Neural progenitor cell (in vitro differentiated cells): ENCODE data around the gene CRTC2. TPM values are rescaled to one million over a fixed set of nuclear protein-coding genes. Genes with fewer than 3 reads are reported as not detected.

Source experiments
- DNase-seq: peaks from one replicate; pipeline ENCODE4 v3.0.0-alpha.2; 2016; ENCODE audit warnings: low spot score
- H2AFZ ChIP-seq: fragments of 200-600 bp; sonication (generic); replicated peaks from 2 replicates; pipeline ENCODE4 v1.6.1; 2016; ENCODE audit warnings: antibody characterized with exemption
- H3F3A ChIP-seq: fragments of 200-600 bp; sonication (generic); 2 replicates; pipeline ENCODE4 v1.6.1; 2016; ENCODE audit warnings: antibody characterized with exemption, low read depth
- H3K27ac ChIP-seq: fragments of 200-600 bp; sonication (generic); 2 replicates; pipeline ENCODE4 v1.5.1; 2016; ENCODE audit warnings: mild to moderate bottlenecking
- H3K27me3 ChIP-seq: fragments of 200-600 bp; sonication (generic); 2 replicates; pipeline ENCODE4 v1.6.1; 2016; ENCODE audit warnings: mild to moderate bottlenecking, moderate library complexity
- H3K36me3 ChIP-seq: fragments of 200-600 bp; sonication (generic); 2 replicates; pipeline ENCODE4 v1.5.1; 2016
- H3K4me1 ChIP-seq: fragments of 200-600 bp; sonication (generic); 2 replicates; pipeline ENCODE4 v1.6.1; 2016; ENCODE audit warnings: mixed run types
- H3K4me2 ChIP-seq: fragments of 200-600 bp; sonication (generic); 2 replicates; pipeline ENCODE4 v1.6.1; 2016
- H3K4me3 ChIP-seq: fragments of 200-600 bp; sonication (generic); 2 replicates; pipeline ENCODE4 v1.5.1; 2016
- H3K79me2 ChIP-seq: fragments of 200-600 bp; sonication (generic); 2 replicates; pipeline ENCODE4 v1.6.1; 2016; ENCODE audit warnings: low read depth
- H3K9ac ChIP-seq: fragments of 200-600 bp; sonication (generic); 2 replicates; pipeline ENCODE4 v1.6.1; 2016
- H3K9me3 ChIP-seq: fragments of 200-600 bp; sonication (generic); 2 replicates; pipeline ENCODE4 v1.5.1; 2016; ENCODE audit warnings: low read depth
- H4K20me1 ChIP-seq: fragments of 200-600 bp; sonication (generic); 2 replicates; pipeline ENCODE4 v1.6.1; 2016; ENCODE audit warnings: low read depth
- H3K27ac Mint-ChIP-seq: 3 replicates; pipeline ENCODE4 v1.8.0; 2021; ENCODE audit warnings: mixed read lengths
- H3K27me3 Mint-ChIP-seq: 2 replicates; pipeline ENCODE4 v1.8.0; 2022; ENCODE audit warnings: low read depth, mild to moderate bottlenecking, inconsistent platforms, moderate library complexity, mixed read lengths; ENCODE audit not compliant: insufficient read depth
- H3K36me3 Mint-ChIP-seq: 3 replicates; pipeline ENCODE4 v1.8.0; 2021; ENCODE audit warnings: mixed read lengths
- H3K4me1 Mint-ChIP-seq: 3 replicates; pipeline ENCODE4 v1.8.0; 2021; ENCODE audit warnings: mixed read lengths
- H3K4me3 Mint-ChIP-seq: 3 replicates; pipeline ENCODE4 v1.8.0; 2021; ENCODE audit warnings: mild to moderate bottlenecking, moderate library complexity, mixed read lengths
- H3K9me3 Mint-ChIP-seq: 3 replicates; pipeline ENCODE4 v1.8.0; 2020; ENCODE audit warnings: mixed read lengths
- EZH2 ChIP-seq: fragments of 200-600 bp; sonication (generic); IDR thresholded peaks from 2 replicates; pipeline ENCODE4 v1.6.1; 2017; ENCODE audit warnings: antibody characterized with exemption, mild to moderate bottlenecking, moderate library complexity
- EZH2phosphoT487 ChIP-seq: fragments of 200-600 bp; sonication (generic); IDR thresholded peaks from 2 replicates; pipeline ENCODE4 v1.6.1; 2017; ENCODE audit warnings: antibody characterized with exemption
- total RNA-seq: library from RNA; depleted of rRNA; stranded (reverse); fragments of >200 nt; gene quantifications from 2 replicates; pipeline ENCODE4 v1.2.3, GENCODE V29; 2015; ENCODE audit warnings: low replicate concordance
- TF ChIP-seq, protein P1 (sequence below): fragments of 200-600 bp; sonication (generic); IDR thresholded peaks from 2 replicates; pipeline ENCODE4 v1.5.1; 2017; ENCODE audit warnings: antibody characterized with exemption, mild to moderate bottlenecking

Gene CRTC2
- total RNA-seq, 1 donor from 2014 or later: 6.7 TPM

DNA sequence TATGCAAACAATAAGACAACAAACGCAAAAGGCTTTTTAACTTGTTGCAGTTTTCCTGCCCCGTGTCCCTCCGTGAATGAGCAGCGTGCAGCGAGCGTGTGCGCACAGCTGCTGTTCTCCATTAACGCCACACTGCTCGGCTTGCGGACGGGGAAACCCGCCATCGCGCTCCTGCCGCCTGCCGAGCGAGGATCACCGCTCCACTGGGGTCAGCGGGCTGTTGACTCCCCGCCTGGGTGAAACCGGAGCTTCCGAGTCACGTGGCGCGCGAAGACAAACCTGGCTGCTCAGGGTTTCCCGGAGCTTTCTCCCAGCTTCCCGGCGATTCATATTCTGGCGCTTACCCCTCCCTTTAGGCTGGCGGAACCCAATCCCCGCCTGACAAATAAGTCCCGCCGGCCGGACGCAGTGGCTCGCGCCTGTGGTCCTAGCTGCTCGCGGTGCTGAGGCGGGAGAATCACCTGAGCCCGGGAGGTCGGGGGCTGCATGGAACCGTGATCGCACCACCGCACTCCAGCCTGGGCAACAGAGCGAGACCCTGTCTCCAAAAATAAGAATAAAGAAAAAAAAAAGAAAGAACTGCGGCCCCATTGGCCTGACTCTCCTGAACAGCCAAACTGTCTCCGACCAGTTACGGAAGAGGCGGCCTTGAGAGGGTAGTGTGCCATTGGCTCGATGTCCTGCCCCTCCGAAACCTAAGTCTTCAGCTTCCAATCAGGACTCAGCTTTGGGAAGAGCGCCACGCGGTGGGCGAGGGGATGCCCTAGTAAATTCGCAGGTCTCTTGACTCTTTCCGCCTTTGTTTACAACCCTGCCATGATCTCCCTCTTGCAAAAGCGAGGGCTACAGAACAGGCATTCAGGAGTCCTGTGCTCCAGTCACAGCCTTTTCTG lies 8.9 kb upstream of the CRTC2 start, which contains the start of gene CREB3L4:
Gene CREB3L4, plus strand, starts transcription at position 796 of the 893 bp plus-strand sequence. CDS start 624 bp downstream, outside the sequence.
- Mint-ChIP-seq H3K9me3 (no peaks in the 10 kb centered on the region), H3K27me3 (no peaks in the 10 kb centered on the region), H3K36me3 (peaks cover 10% of the 10 kb centered on the region), H3K4me3 (peak within 1 kb of the TSS; percentile 96), H3K4me1 (peaks cover 55% of the 10 kb centered on the region), H3K27ac (peak within 1 kb of the TSS; percentile 99)
- Histone ChIP-seq H2AFZ (peak within 1 kb of the TSS; percentile 77), H3K4me2 (peak within 1 kb of the TSS; percentile 98), H4K20me1 (no peaks in the 10 kb centered on the region), H3K4me1 (peaks cover 24% of the 10 kb centered on the region), H3K9ac (peak within 1 kb of the TSS; percentile 47), H3K36me3 (no peaks in the 10 kb centered on the region), H3K27ac (peak within 1 kb of the TSS; percentile 94), H3F3A (peaks cover 48% of the 10 kb centered on the region), H3K9me3 (no peaks in the 10 kb centered on the region), H3K4me3 (peak within 1 kb of the TSS; percentile 64), H3K79me2 (peaks cover 53% of the 10 kb centered on the region), H3K27me3 (no peaks in the 10 kb centered on the region)
- no peak for TF ChIP-seq EZH2
- TF ChIP-seq, protein P1, sequence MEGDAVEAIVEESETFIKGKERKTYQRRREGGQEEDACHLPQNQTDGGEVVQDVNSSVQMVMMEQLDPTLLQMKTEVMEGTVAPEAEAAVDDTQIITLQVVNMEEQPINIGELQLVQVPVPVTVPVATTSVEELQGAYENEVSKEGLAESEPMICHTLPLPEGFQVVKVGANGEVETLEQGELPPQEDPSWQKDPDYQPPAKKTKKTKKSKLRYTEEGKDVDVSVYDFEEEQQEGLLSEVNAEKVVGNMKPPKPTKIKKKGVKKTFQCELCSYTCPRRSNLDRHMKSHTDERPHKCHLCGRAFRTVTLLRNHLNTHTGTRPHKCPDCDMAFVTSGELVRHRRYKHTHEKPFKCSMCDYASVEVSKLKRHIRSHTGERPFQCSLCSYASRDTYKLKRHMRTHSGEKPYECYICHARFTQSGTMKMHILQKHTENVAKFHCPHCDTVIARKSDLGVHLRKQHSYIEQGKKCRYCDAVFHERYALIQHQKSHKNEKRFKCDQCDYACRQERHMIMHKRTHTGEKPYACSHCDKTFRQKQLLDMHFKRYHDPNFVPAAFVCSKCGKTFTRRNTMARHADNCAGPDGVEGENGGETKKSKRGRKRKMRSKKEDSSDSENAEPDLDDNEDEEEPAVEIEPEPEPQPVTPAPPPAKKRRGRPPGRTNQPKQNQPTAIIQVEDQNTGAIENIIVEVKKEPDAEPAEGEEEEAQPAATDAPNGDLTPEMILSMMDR: peak; percentile 55
- DNase-seq: peak; percentile 97

DNA sequence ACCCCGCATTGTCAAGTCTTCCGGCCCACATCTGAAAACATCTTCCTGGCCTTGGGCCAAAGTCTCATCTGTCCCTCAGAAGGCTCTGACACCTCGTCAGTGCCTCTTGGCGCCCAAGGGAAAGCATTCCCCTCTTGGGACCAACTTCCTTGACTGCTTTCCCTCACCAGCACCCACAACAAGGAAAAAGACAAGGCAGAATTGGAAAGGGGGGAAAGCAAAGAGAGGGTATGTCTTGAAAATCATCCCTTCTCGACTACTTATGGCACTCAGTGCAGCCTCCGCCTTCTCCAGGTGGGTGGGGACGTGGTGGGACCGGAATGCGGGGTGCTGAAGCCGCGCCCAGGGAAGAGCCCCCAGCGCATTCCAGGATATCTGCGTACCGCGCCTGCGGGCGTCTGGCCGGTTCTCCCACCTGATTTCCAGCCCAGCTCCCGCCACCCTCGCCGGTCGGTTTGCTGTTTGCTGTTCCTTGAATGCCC lies 5.5 kb upstream of the CRTC2 start:
- peak; percentile 85 for DNase-seq
- H3K4me3 Mint-ChIP-seq: peak overlapping the region; percentile 88
- peaks cover 67% of the 10 kb centered on the region for H3K79me2 ChIP-seq

DNA sequence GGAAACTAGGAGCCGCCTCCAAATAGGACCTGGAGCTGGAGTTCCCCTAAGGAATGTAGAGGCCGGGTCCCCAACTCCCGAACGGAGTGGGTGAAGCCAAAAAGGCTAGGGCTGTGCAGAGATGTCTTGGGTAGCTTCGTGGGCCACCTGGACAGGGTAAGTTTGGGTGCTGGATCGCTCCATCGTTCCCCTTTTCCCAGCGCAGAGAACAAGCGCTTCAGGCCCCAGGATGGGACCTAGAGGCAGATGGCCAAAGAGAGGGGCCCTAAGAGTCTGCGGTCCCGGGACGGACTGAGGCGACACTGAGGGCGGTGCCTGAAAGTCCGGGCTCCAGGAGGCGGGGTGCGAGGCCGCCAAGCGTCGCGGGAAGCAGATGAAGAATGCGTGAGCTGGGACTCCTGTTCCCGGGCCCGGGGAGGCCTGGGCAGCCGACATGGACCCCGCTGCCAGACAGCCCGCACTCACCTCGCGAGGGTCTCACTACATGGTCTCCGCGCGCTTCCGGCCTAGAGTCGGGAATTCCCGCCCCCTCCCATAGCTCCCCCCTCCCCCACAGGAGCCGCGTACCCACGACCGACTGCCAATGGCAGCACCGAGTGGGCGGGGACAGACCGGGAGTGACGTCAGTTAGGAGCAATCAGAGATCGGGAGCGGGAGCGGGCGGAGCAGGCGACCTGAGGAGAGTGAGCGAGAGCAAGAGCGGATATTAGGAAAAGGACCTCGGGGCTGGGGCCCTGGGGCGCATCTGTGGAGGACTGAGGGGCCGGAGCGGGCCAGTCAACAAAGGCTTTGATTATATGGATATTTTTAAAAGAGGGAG lies 4.8 kb upstream of the CRTC2 start, which contains the start of gene SLC39A1:
Gene SLC39A1, minus strand, starts transcription at position 508 of the 820 bp plus-strand sequence. CDS start 822 bp downstream, outside the sequence.
- Histone ChIP-seq H3K4me1 (peaks cover 27% of the 10 kb centered on the region), H3K79me2 (peaks cover 61% of the 10 kb centered on the region), H3K4me3 (peak within 1 kb of the TSS; percentile 63), H3K36me3 (no peaks in the 10 kb centered on the region), H3K9ac (peak within 1 kb of the TSS; percentile 71), H2AFZ (peak within 1 kb of the TSS; percentile 19), H3K9me3 (no peaks in the 10 kb centered on the region), H4K20me1 (peaks cover 7% of the 10 kb centered on the region), H3K27me3 (no peaks in the 10 kb centered on the region), H3F3A (peaks cover 58% of the 10 kb centered on the region), H3K27ac (peak within 1 kb of the TSS; percentile 94), H3K4me2 (peak within 1 kb of the TSS; percentile 91)
- Mint-ChIP-seq H3K27me3 (peaks cover 7% of the 10 kb centered on the region), H3K27ac (peak within 1 kb of the TSS; percentile 97), H3K4me3 (peak within 1 kb of the TSS; percentile 88), H3K9me3 (no peaks in the 10 kb centered on the region), H3K4me1 (peaks cover 63% of the 10 kb centered on the region), H3K36me3 (peaks cover 19% of the 10 kb centered on the region)
- peak; percentile 99 for DNase-seq
- TF ChIP-seq EZH2: no peak
- TF ChIP-seq, protein P1: no peak
- no peak for TF ChIP-seq EZH2phosphoT487

More for the DNA sequence above, 5.5 kb upstream of the CRTC2 start:
- Histone ChIP-seq H3K4me1 (peaks cover 33% of the 10 kb centered on the region), H3F3A (peaks cover 55% of the 10 kb centered on the region), H3K9ac (peak overlapping the region; percentile 17), H3K9me3 (no peaks in the 10 kb centered on the region), H3K27ac (peak overlapping the region; percentile 94), H3K36me3 (no peaks in the 10 kb centered on the region), H2AFZ (peak overlapping the region; percentile 19), H4K20me1 (peaks cover 7% of the 10 kb centered on the region), H3K4me2 (peak overlapping the region; percentile 91), H3K4me3 (peak overlapping the region; percentile 63), H3K27me3 (no peaks in the 10 kb centered on the region)
- peaks cover 19% of the 10 kb centered on the region for H3K36me3 Mint-ChIP-seq
- H3K9me3 Mint-ChIP-seq: no peaks in the 10 kb centered on the region
- H3K27ac Mint-ChIP-seq: peak overlapping the region; percentile 97
- H3K27me3 Mint-ChIP-seq: peaks cover 7% of the 10 kb centered on the region
- TF ChIP-seq, protein P1: no peak
- TF ChIP-seq EZH2phosphoT487 (no peak), EZH2 (no peak)
- peaks cover 66% of the 10 kb centered on the region for H3K4me1 Mint-ChIP-seq
